Coronary artery (tissue), 2 donors: ENCODE measurements around the gene LAMA5.

Experiments
- DNase-seq: peaks from one replicate; pipeline ENCODE4 v3.0.0-alpha.2; 2017; ENCODE audit warnings: low spot score
- H3K27ac ChIP-seq, 2 donors: fragments of 200-600 bp; sonication (generic); one replicate each; pipeline ENCODE4 v1.5.1; 2016 to 2019
- H3K4me3 ChIP-seq: fragments of 200-600 bp; sonication (generic); 2 replicates; pipeline ENCODE4 v1.5.1; 2016; ENCODE audit warnings: mild to moderate bottlenecking, moderate library complexity
- CTCF ChIP-seq: fragments of 200-600 bp; sonication (generic); IDR thresholded peaks from one replicate; pipeline ENCODE4 v1.5.1; 2019; ENCODE audit warnings: antibody characterized with exemption

Gene LAMA5

GRCh38 chr20:62387219-62387913 is 20.3 kb upstream of the LAMA5 start:
- no peak for DNase-seq
- Histone ChIP-seq H3K27ac (peak overlapping the region; percentile 95 to 97), H3K4me3 (peak overlapping the region; percentile 88)
- TF ChIP-seq CTCF: no peak

- TF ChIP-seq CTCF: no peak
- Histone ChIP-seq H3K4me3 (peak within 1 kb of the TSS; percentile 88), H3K27ac (peak within 1 kb of the TSS; percentile 95 to 97)
- DNase-seq: peak; percentile 95
Measured at GRCh38 chr20:62386383-62387218, 19.5 kb upstream of the LAMA5 start, which contains the start of gene RPS21. TSS of gene RPS21 (plus strand) at chr20:62387103. CDS start at chr20:62387339, 236 bp downstream.

- Histone ChIP-seq H3K4me3 (no peak overlapping the region), H3K27ac (peak overlapping the region in 1 of 2 donors; percentile 3)
- TF ChIP-seq CTCF: peak; percentile 94
- no peak for DNase-seq
Measured at GRCh38 chr20:62382306-62383198, 15.4 kb upstream of the LAMA5 start.

GRCh38 chr20:62381842-62382241 is 14.7 kb upstream of the LAMA5 start:
- Histone ChIP-seq H3K4me3 (no peak overlapping the region), H3K27ac (peak overlapping the region in 1 of 2 donors; percentile 73)
- TF ChIP-seq CTCF: no peak
- DNase-seq: no peak

- no peak for TF ChIP-seq CTCF
- DNase-seq: no peak
- Histone ChIP-seq H3K4me3 (no peak overlapping the region), H3K27ac (peak overlapping the region in 1 of 2 donors; percentile 73)
Measured at GRCh38 chr20:62381202-62381797, 14.2 kb upstream of the LAMA5 start.

GRCh38 chr20:62378215-62378614 is 11.1 kb upstream of the LAMA5 start:
- DNase-seq: no peak
- TF ChIP-seq CTCF: no peak
- H3K27ac ChIP-seq: peak overlapping the region in 1 of 2 donors; percentile 85
- no peak overlapping the region for H3K4me3 ChIP-seq
